ENCODE measurements around the gene HOXC13.
A peak's percentile ranks its signal among the peaks of the same experiment; 100 is the strongest.

Gene HOXC13, protein sequence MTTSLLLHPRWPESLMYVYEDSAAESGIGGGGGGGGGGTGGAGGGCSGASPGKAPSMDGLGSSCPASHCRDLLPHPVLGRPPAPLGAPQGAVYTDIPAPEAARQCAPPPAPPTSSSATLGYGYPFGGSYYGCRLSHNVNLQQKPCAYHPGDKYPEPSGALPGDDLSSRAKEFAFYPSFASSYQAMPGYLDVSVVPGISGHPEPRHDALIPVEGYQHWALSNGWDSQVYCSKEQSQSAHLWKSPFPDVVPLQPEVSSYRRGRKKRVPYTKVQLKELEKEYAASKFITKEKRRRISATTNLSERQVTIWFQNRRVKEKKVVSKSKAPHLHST

GRCh38 chr12:53938326-53939140 lies at the start of gene HOXC13:
Gene HOXC13, plus strand, starts transcription at chr12:53938831. Its CDS starts 76 bp downstream, at chr12:53938907.
- peak; percentile 84 to 85 for DNase-seq

GRCh38 chr12:53890081-53890480 lies 48.5 kb upstream of the HOXC13 start:
- no peak for DNase-seq

DNA sequence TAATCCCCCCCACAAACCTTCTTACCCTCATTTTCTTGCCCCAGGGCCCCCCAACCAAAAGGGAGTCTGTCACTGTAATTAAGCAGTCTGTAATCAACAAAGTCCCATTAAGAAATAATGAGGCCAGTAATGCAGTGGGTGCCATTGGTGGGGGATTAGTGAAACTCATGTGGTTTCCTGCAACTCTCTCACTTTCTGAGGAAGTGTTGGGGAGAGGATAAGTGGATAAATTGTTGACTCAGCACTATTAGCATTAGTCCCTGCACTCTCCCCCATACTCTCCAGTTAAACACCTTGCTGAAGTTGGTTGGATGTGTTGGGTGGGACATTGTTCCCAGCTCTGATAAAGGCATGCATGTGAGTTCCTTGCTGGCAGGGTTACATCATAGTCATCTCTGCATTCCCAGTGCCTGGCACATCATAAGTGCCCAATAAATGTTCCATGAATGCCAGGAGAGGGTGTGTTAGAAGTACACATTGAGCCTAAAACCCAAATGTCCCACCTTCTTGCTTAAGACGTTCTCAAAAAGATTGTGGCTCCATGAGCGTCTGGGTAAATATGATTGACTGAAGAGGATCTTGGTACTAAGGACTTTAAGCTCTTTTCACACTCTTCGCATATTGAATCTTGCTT lies 45.8 kb upstream of the HOXC13 start:
- DNase-seq: no peak

GRCh38 chr12:53899230-53899629 lies 39.4 kb upstream of the HOXC13 start:
- DNase-seq: no peak

GRCh38 chr12:53907103-53907502 lies 31.5 kb upstream of the HOXC13 start:
- no peak for DNase-seq

GRCh38 chr12:53916788-53917655 lies 21.6 kb upstream of the HOXC13 start:
- DNase-seq: no peak

- no peak for DNase-seq
These were observed 13.9 kb upstream of the HOXC13 start for GRCh38 chr12:53924521-53925405.

- DNase-seq: no peak
These were observed 11.2 kb upstream of the HOXC13 start for GRCh38 chr12:53927220-53928029.

- no peak for DNase-seq
These were observed 10.4 kb upstream of the HOXC13 start for GRCh38 chr12:53928054-53928835.

DNA sequence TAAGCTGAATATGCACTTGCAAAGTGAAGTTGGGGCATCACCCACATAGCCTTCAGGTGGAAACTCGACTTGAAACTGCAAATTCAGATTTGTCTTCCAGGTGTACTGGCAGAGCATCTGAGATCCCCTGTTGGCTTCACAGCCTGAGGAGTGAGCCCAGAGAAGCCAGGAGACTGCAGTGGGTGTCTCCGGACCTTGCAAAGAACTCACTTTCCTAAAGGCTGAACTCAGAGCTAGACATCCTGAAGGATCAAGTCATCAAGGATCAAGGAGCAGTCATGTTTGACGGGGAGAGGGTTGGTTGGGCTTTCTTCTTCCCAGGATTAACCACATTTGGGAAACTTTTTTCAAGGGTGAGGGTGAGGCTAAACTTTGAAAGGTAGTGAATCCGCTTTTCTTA lies 9.1 kb upstream of the HOXC13 start:
- DNase-seq: no peak

GRCh38 chr12:53930591-53931255 lies 7.9 kb upstream of the HOXC13 start:
- DNase-seq: no peak

DNA sequence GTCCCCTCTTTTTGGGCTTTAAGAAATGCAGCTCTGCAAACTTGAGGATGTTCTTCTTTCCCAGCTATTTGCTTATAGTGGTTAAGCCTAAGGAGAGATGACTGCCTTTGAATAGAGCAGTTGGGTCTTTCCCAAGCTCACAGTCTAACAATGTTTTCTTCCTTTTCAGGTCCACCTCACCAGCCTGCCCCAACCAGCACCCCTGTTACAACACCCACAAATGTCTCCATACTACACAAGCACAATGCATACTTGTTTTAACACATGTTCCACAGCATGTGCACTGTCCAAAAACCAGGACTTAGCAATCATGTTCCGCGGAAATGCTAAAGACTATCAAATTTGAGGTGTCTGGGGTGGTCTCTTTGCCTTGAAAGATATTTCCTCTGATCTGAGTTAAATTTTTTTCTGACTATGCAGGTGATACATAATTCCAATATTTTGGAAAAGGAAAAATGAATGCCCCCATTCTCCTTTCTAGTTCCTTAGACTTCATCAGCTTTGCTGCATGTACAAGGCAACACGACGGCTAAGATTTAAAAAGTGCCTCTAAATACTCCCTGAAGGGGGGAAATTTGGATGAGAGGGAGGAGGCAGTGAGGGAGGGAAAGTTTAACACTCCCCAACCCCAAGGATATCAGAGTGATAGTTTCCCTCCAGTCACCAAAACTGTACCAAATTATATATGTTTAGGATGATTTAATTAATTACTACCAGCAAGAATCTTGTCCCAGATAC lies 6.6 kb upstream of the HOXC13 start:
- DNase-seq: no peak

- DNase-seq: no peak
These were observed 5.7 kb upstream of the HOXC13 start for GRCh38 chr12:53932915-53933314.

DNA sequence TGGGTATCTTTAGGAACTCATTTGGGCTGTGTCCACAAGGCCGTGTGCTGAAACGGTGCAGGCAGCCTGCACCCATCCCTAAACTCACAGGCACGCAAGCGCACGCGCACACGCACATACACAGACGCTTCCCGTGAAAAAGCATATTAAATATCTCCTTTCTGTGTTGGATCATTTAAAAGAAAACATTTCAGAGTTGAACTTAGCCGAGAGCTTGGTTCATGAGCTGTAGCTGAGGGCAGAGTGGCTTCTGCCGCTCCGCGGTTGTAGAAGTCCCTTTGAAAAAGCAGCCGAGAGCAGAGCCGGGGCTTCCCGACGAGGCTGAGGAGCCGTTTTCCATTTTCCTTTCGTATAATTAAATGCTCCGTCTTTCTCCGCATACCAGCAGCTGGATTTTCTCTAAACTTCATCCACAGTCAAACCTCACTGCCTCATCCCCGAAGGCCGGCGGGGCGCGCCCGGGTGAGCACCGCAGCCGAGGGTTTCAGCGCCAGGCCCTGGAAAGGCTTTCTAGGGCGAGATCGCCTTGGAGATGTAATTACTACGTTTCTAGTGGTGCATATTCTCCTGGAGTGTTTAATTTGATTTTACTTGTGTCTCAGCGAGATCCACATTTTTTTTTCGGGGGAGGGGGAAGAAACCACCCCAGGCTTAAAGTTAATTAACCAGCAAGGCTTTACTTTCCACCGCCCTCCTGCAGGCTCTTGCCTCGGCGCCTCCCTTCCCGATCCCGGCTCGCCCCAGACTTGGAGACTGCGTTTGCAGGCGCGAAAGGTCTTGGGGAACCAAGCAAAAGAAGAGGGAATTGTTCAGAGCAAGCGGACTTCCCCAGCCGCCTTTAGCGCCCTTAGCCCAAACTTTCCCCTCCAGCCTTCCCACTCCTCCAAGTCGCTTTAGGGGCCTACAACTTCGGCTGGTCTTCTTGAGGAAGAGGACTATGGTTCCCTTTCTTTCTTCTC lies 3.0 kb upstream of the HOXC13 start:
- no peak for DNase-seq

DNA sequence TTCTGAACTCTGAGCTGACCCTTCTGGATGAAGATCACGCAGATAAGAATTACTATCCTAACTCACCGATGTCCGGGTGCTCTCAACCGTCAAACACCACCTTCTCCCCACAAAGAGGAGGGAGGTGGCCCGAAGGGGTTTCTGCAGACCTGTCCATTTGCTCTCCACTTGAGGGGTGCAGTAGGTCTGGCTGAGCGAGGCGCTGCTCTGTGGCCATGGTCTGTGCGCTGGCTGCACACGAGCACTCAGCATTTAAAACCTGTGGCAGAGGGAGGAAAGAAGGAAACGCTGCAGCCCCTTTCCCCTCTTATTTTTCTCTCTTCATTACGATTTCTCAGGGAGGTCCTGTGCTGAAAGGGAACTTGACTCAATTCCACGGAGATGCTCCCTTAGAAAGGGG lies 1.5 kb upstream of the HOXC13 start:
- DNase-seq: no peak

- no peak for DNase-seq
These were observed 870 bp upstream of the HOXC13 start for GRCh38 chr12:53937596-53938325.

All from NCI-H1930 (cell line).